ENCODE data around the gene ABHD4. TPM values are rescaled to one million over a fixed set of nuclear protein-coding genes. Genes with fewer than 3 reads are reported as not detected.

Gene ABHD4
- total RNA-seq, 4 donors from 2014 or later: 17.5 to 41.1 (median 23.1) TPM

GRCh38 chr14:22598896-22599244 is 770 bp downstream of the ABHD4 start:
- Histone ChIP-seq H3K4me3 (peak overlapping the region; percentile 41 to 73 (median 66)), H3K27me3 (no peaks in the 10 kb centered on the region), H3K4me1 (peaks cover 6 to 32% (median 19%) of the 10 kb centered on the region in 4 donors), H3K36me3 (peaks cover 0 to 18% (median 7%) of the 10 kb centered on the region in 4 donors), H3K9me3 (no peaks in the 10 kb centered on the region), H3K27ac (peak overlapping the region; percentile 84 to 91 (median 90))
- 0 to 3% methylated on average over 1 to 5 of the region's 5 CpGs for WGBS, 2 donors (ENCODE audit: low coverage in 1 of 2)
- peak; percentile 60 for DNase-seq
- TF ChIP-seq EP300 (IDR thresholded peaks at IDR 0.05; ENCODE audit: low read depth) (no peak), CTCF (IDR thresholded peaks at IDR 0.05) (peak in 2 of 5 experiments; percentile 9 to 36), POLR2AphosphoS5 (IDR thresholded peaks at IDR 0.05) (peak in 1 of 3 donors; percentile 12)
- in situ Hi-C loops (cut with MboI; ENCODE audit: low pct_ligation_motif_present in 1 of 4, low pct_unique_long_range_greater_than_20kb in 1 of 4, low sequenced_read_pairs in 3 of 4) (loop anchor here in 1 of 4 donors (25.0 kb wide), 1 partner anchor 238 kb away; the partner anchor contains the start of genes MMP14 and MRPL52), intact Hi-C loops (cut with DNase I; ENCODE audit: low total_unique reads) (no loop called here)

- in situ Hi-C loops (cut with MboI; ENCODE audit: low pct_ligation_motif_present in 1 of 4, low pct_unique_long_range_greater_than_20kb in 1 of 4, low sequenced_read_pairs in 3 of 4): loop anchor here in 1 of 4 donors (25.0 kb wide), 1 partner anchor 238 kb away; the partner anchor contains the start of genes MMP14 and MRPL52
These were observed 1.2 kb downstream of the ABHD4 start for GRCh38 chr14:22599349-22599748.

GRCh38 chr14:22600027-22600426 is 1.9 kb downstream of the ABHD4 start:
- Histone ChIP-seq H3K4me3 (no peak overlapping the region), H3K27ac (no peak overlapping the region), H3K9me3 (no peaks in the 10 kb centered on the region), H3K27me3 (no peaks in the 10 kb centered on the region), H3K4me1 (peaks cover 6 to 22% (median 16%) of the 10 kb centered on the region in 4 donors), H3K36me3 (peaks cover 0 to 25% (median 11%) of the 10 kb centered on the region in 4 donors)
- TF ChIP-seq CTCF (IDR thresholded peaks at IDR 0.05): no peak
- no peak for TF ChIP-seq POLR2A (IDR thresholded peaks at IDR 0.05)
- no peak for TF ChIP-seq POLR2AphosphoS5 (IDR thresholded peaks at IDR 0.05)
- in situ Hi-C loops (cut with MboI; ENCODE audit: low pct_ligation_motif_present in 1 of 4, low pct_unique_long_range_greater_than_20kb in 1 of 4, low sequenced_read_pairs in 3 of 4) (no loop called here), intact Hi-C loops (cut with DNase I; ENCODE audit: low total_unique reads) (no loop called here)
- DNase-seq: no peak

More at GRCh38 chr14:22599349-22599748, 1.2 kb downstream of the ABHD4 start:
- DNase-seq: no peak
- Histone ChIP-seq H3K4me3 (peak overlapping the region in 3 of 4 donors; percentile 64 to 73 (median 68)), H3K4me1 (peaks cover 6 to 28% (median 17%) of the 10 kb centered on the region in 4 donors), H3K36me3 (peaks cover 0 to 20% (median 9%) of the 10 kb centered on the region in 4 donors), H3K27me3 (no peaks in the 10 kb centered on the region), H3K9me3 (no peaks in the 10 kb centered on the region), H3K27ac (peak overlapping the region in 3 of 4 donors; percentile 88 to 91 (median 91))
- WGBS, 2 donors (ENCODE audit: low coverage in 1 of 2): 72 to 78% methylated on average over 3 of the region's 3 CpGs
- TF ChIP-seq CTCF (IDR thresholded peaks at IDR 0.05) (no peak), POLR2AphosphoS5 (IDR thresholded peaks at IDR 0.05) (no peak), EP300 (IDR thresholded peaks at IDR 0.05; ENCODE audit: low read depth) (no peak), POLR2A (IDR thresholded peaks at IDR 0.05) (no peak)
- intact Hi-C loops (cut with DNase I; ENCODE audit: low total_unique reads): no loop called here

GRCh38 chr14:22601456-22601855 is 3.4 kb downstream of the ABHD4 start:
- no peaks in the 10 kb centered on the region for H3K9me3 ChIP-seq
- no peak for TF ChIP-seq EP300 (IDR thresholded peaks at IDR 0.05; ENCODE audit: low read depth)
- TF ChIP-seq POLR2A (IDR thresholded peaks at IDR 0.05): no peak
- no peak for TF ChIP-seq CTCF (IDR thresholded peaks at IDR 0.05)
- no peak for TF ChIP-seq POLR2AphosphoS5 (IDR thresholded peaks at IDR 0.05)
- in situ Hi-C loops (cut with MboI; ENCODE audit: low pct_ligation_motif_present in 1 of 4, low pct_unique_long_range_greater_than_20kb in 1 of 4, low sequenced_read_pairs in 3 of 4) (no loop called here), intact Hi-C loops (cut with DNase I; ENCODE audit: low total_unique reads) (no loop called here)
- H3K27ac ChIP-seq: no peak overlapping the region
- peaks cover 6 to 22% (median 16%) of the 10 kb centered on the region in 4 donors for H3K4me1 ChIP-seq
- no peaks in the 10 kb centered on the region for H3K27me3 ChIP-seq
- DNase-seq: no peak
- no peak overlapping the region for H3K4me3 ChIP-seq
- H3K36me3 ChIP-seq: peaks cover 0 to 39% (median 18%) of the 10 kb centered on the region in 4 donors
- WGBS, 2 donors (ENCODE audit: low coverage in 1 of 2): 92 to 100% methylated on average over 2 of the region's 2 CpGs

Measured in transverse colon (tissue), 4 donors.